ENCODE results near the gene SEC24B. TPM values are rescaled to one million over a fixed set of nuclear protein-coding genes. Genes with fewer than 3 reads are reported as not detected.
"Not testable (repeated sequence)": the region's sequence is repeated elsewhere in the genome, so short reads cannot be mapped to it uniquely, and the experiment has no call there.

Gene SEC24B
- total and polyA plus RNA-seq, 8 donors, result 2.3 to 56.0 (median 13.2) TPM

DNA sequence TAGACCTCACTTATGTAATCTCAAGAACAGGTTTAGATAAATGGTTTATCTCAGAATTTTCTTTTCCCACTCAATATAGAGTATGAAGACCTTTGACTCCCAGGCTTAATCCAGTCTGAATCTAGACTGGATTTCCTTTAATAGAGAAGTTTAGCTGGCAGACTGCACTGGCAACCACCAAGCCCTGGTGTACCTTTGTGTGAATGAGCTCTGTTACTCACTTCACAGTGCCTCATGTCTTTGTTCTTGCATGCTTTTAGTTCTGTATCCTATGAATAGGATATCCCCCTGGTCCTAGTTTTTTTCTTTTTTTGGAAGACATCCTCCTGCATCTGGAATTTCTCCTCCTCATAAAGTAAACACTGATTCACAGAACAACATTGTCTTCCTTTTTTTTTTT, 73.3 kb downstream of the SEC24B start:
- no peaks in the 10 kb centered on the region for H3K9me3 ChIP-seq
- H3K27ac ChIP-seq, result no peak overlapping the region
- no peak for TF ChIP-seq POLR2AphosphoS5 (IDR thresholded peaks at IDR 0.05)
- no peak for TF ChIP-seq POLR2A (IDR thresholded peaks at IDR 0.05)
- TF ChIP-seq, protein P1, sequence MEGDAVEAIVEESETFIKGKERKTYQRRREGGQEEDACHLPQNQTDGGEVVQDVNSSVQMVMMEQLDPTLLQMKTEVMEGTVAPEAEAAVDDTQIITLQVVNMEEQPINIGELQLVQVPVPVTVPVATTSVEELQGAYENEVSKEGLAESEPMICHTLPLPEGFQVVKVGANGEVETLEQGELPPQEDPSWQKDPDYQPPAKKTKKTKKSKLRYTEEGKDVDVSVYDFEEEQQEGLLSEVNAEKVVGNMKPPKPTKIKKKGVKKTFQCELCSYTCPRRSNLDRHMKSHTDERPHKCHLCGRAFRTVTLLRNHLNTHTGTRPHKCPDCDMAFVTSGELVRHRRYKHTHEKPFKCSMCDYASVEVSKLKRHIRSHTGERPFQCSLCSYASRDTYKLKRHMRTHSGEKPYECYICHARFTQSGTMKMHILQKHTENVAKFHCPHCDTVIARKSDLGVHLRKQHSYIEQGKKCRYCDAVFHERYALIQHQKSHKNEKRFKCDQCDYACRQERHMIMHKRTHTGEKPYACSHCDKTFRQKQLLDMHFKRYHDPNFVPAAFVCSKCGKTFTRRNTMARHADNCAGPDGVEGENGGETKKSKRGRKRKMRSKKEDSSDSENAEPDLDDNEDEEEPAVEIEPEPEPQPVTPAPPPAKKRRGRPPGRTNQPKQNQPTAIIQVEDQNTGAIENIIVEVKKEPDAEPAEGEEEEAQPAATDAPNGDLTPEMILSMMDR (IDR thresholded peaks at IDR 0.05), result no peak
- TF ChIP-seq EP300 (IDR thresholded peaks at IDR 0.05), result no peak
- H3K4me1 ChIP-seq, result peaks cover 0 to 6% (median 0%) of the 10 kb centered on the region in 4 donors
- intact Hi-C loops (cut with DNase I; ENCODE audit: low total_unique reads), result no loop called here
- no peak overlapping the region for H3K4me3 ChIP-seq
- peaks cover 8 to 81% (median 69%) of the 10 kb centered on the region in 4 donors for H3K36me3 ChIP-seq
- H3K27me3 ChIP-seq, result no peaks in the 10 kb centered on the region
- no peak for DNase-seq

DNA sequence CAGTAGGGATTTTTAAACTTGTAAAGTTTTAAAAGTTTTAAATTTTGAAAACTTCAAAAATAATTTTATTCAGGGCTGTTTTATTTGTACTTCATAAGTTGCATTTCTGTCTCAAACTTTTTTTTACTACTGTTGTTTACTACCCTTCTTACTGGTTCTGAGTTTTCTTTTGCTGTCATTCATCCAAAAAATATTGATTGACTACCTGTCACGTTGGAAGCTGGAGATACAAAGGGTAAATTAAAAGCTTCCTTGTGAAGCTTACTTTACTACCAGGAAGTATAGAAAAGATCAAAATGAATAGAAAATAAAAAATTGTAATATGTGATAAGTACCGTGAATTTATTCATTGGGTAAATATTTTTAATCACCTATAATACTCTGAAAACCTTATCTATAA, 77.1 kb downstream of the SEC24B start:
- H3K4me3 ChIP-seq, result no peak overlapping the region
- TF ChIP-seq, protein P1 (IDR thresholded peaks at IDR 0.05), result no peak
- TF ChIP-seq POLR2A (IDR thresholded peaks at IDR 0.05) (no peak), POLR2AphosphoS5 (IDR thresholded peaks at IDR 0.05) (no peak), EP300 (IDR thresholded peaks at IDR 0.05) (no peak)
- no peak overlapping the region for H3K27ac ChIP-seq
- peaks cover 14 to 98% (median 90%) of the 10 kb centered on the region in 4 donors for H3K36me3 ChIP-seq
- no peak for DNase-seq
- peaks cover 0 to 6% (median 0%) of the 10 kb centered on the region in 4 donors for H3K4me1 ChIP-seq
- H3K27me3 ChIP-seq, result no peaks in the 10 kb centered on the region
- intact Hi-C loops (cut with DNase I; ENCODE audit: low total_unique reads), result no loop called here
- 25 to 64% (median 41%) methylated on average over 2 of the region's 2 CpGs for WGBS, 5 donors
- H3K9me3 ChIP-seq, result no peaks in the 10 kb centered on the region

- peaks cover 14 to 98% (median 89%) of the 10 kb centered on the region in 4 donors for H3K36me3 ChIP-seq
- no peak for DNase-seq
- no peak overlapping the region for H3K27ac ChIP-seq
- TF ChIP-seq, protein P1 (IDR thresholded peaks at IDR 0.05), result no peak
- TF ChIP-seq POLR2A (IDR thresholded peaks at IDR 0.05) (no peak), POLR2AphosphoS5 (IDR thresholded peaks at IDR 0.05) (no peak), EP300 (IDR thresholded peaks at IDR 0.05) (no peak)
- no peaks in the 10 kb centered on the region for H3K9me3 ChIP-seq
- H3K4me3 ChIP-seq, result no peak overlapping the region
- WGBS, 5 donors, result 35 to 58% (median 38%) methylated on average over 2 of the region's 2 CpGs
- H3K27me3 ChIP-seq, result no peaks in the 10 kb centered on the region
- H3K4me1 ChIP-seq, result peaks cover 0 to 6% (median 0%) of the 10 kb centered on the region in 4 donors
- intact Hi-C loops (cut with DNase I; ENCODE audit: low total_unique reads), result no loop called here
These were observed 77.8 kb downstream of the SEC24B start for GRCh38 chr4:109511414-109511813.

DNA sequence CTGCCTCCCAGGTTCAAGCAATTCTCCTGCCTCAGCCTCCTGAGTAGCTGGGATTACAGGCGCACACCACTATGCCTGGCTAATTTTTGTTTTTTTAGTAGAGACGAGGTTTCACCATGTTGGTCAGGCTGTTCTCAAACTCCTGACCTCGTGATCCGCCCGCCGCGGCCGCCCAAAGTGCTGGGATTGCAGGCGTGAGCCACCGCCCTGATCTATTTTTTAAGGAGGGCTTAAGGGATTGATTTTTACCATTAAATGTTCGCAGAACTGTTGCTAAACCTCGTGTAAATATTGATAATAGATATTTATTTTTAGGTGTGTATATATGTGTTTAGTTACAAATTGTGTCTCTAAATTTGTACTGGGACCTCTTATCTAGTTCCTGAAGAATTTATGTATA, 79.8 kb downstream of the SEC24B start:
- H3K4me1 ChIP-seq; H3K9me3 ChIP-seq; H3K27ac ChIP-seq; DNase-seq; H3K27me3 ChIP-seq; H3K4me3 ChIP-seq; intact Hi-C loops (cut with DNase I; ENCODE audit: low total_unique reads): not testable (repeated sequence)
- 87 to 91% (median 87%) methylated on average over 12 of the region's 12 CpGs for WGBS, 5 donors
- H3K36me3 ChIP-seq, result peaks cover 11 to 98% (median 89%) of the 10 kb centered on the region in 4 donors

DNA sequence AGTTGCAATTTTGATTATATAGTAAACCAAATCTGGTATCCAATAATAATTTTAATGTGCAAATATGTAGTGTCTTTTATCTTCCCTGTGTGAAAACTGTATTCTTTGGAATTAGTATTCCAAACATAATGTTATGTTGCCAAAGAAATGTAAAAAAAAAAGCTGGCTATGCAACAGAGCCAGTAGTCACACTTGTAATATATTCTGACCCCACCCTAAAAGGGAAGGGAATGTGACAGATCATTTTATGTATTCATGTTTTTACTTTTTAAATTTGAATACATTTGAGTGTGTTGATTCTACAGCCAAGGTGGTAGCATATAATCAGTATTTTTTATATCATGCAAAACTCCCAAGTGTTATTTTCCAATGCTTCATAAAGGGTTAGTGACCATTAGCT, 98.6 kb downstream of the SEC24B start:
- no peak for DNase-seq
- no peaks in the 10 kb centered on the region for H3K4me1 ChIP-seq
- peaks cover 52 to 100% (median 99%) of the 10 kb centered on the region in 4 donors for H3K36me3 ChIP-seq
- no peaks in the 10 kb centered on the region for H3K9me3 ChIP-seq
- no peak for TF ChIP-seq POLR2AphosphoS5 (IDR thresholded peaks at IDR 0.05)
- TF ChIP-seq POLR2A (IDR thresholded peaks at IDR 0.05), result no peak
- no peak for TF ChIP-seq EP300 (IDR thresholded peaks at IDR 0.05)
- TF ChIP-seq, protein P1 (IDR thresholded peaks at IDR 0.05), result no peak
- H3K27me3 ChIP-seq, result no peaks in the 10 kb centered on the region
- H3K4me3 ChIP-seq, result no peak overlapping the region
- intact Hi-C loops (cut with DNase I; ENCODE audit: low total_unique reads), result no loop called here
- no peak overlapping the region for H3K27ac ChIP-seq
